ENCODE results near the gene NUF2.

Gene NUF2

DNA sequence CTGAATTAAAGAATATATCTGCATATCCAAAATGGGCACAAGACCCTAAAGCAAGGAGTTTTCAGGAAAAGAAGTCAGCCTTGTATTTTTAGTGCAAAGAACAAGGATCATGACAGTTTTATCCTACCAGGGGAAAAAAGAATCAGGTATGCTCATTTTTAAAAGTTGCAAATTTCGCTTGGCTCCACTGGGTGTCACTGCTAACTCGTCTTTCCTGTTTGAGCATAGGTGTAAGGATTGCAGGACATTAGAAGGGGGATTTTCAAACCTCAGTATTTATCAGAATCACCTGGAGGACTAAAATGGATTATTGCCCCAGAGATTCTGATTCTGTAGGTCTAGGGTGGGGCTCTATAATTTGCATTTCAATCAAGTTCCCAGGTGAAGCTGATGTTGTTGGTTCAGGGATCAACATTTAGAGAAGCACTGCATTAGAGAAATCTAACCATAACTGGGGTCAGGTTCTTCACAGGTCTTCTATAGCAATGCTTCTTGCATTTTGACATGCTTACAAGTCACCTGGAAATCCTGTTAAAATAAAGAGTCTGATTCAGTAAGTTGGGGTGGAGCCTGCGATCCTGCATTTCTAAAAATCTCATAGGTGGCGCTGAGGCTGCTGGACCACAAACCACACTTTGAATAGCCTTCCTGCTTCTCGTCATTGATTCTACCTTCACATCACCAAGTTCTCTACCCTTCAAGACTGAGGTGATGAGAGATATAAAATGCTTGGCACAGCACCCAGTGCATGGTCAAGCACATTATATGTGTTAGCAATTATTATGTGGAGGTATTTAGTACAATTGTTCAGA is 39.6 kb downstream of the NUF2 start:
- H3K4me2 ChIP-seq (ENCODE audit: low read depth, low read length, poor library complexity, severe bottlenecking), result no peak overlapping the region
- H3K9ac ChIP-seq (ENCODE audit: low read length), result no peak overlapping the region
- no peak for TF ChIP-seq EZH2phosphoT487 (conservative IDR thresholded peaks at IDR 0.05; ENCODE audit: low read length)
- TF ChIP-seq, protein P1, sequence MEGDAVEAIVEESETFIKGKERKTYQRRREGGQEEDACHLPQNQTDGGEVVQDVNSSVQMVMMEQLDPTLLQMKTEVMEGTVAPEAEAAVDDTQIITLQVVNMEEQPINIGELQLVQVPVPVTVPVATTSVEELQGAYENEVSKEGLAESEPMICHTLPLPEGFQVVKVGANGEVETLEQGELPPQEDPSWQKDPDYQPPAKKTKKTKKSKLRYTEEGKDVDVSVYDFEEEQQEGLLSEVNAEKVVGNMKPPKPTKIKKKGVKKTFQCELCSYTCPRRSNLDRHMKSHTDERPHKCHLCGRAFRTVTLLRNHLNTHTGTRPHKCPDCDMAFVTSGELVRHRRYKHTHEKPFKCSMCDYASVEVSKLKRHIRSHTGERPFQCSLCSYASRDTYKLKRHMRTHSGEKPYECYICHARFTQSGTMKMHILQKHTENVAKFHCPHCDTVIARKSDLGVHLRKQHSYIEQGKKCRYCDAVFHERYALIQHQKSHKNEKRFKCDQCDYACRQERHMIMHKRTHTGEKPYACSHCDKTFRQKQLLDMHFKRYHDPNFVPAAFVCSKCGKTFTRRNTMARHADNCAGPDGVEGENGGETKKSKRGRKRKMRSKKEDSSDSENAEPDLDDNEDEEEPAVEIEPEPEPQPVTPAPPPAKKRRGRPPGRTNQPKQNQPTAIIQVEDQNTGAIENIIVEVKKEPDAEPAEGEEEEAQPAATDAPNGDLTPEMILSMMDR (IDR thresholded peaks at IDR 0.05; ENCODE audit: insufficient read depth, low read length, poor library complexity, severe bottlenecking), result peak; percentile 37
- no peak overlapping the region for H2AFZ ChIP-seq (ENCODE audit: low read depth, low read length, severe bottlenecking)
- no peak overlapping the region for H3K27ac ChIP-seq (ENCODE audit: low read depth, low read length)
- no peaks in the 10 kb centered on the region for H3K9me3 ChIP-seq (ENCODE audit: insufficient read depth, low read length)
- H4K20me1 ChIP-seq (ENCODE audit: low read depth, low read length), result no peaks in the 10 kb centered on the region
- no peaks in the 10 kb centered on the region for H3K27me3 ChIP-seq (ENCODE audit: low read length)
- no peaks in the 10 kb centered on the region for H3K9me2 ChIP-seq (replicated peaks; ENCODE audit: insufficient read depth, low read length)
- no peaks in the 10 kb centered on the region for H3K79me2 ChIP-seq (ENCODE audit: insufficient read depth, low read length)
- peaks cover 8% of the 10 kb centered on the region; the same call in 1 of the 2 replicates for H3F3A ChIP-seq (ENCODE audit: insufficient read depth)
- H3K36me3 ChIP-seq (ENCODE audit: low read length), result 0 out of 2 replicates have a peak, but pooled peaks cover 6% of the 10 kb centered on the region
- H3K4me3 ChIP-seq (ENCODE audit: insufficient read depth, low read length, poor library complexity, severe bottlenecking), result no peak overlapping the region

DNA sequence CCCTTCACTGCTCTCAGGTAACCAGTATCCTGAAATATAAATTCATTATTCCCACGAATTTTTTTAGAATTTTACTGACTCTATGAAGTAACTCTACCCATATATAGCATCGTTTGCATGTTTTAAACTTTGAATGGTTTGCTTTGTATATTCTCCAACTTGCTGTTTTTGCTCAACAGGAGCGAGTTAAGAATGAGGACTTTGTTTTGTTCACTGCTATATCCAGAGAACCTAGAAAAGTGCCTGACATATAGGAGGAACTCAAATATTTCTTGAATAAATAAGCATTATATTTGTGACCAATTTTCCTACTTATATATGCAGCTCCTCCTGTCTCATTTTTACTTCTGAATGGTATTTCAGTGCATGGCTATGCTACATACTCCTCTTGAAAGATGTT is 43.4 kb downstream of the NUF2 start:
- Histone ChIP-seq H3K9me3 (ENCODE audit: insufficient read depth, low read length) (no peaks in the 10 kb centered on the region), H3K27me3 (ENCODE audit: low read length) (no peaks in the 10 kb centered on the region), H3K4me3 (ENCODE audit: insufficient read depth, low read length, poor library complexity, severe bottlenecking) (no peak overlapping the region), H3K79me2 (ENCODE audit: insufficient read depth, low read length) (no peaks in the 10 kb centered on the region), H3F3A (ENCODE audit: insufficient read depth) (no peaks in the 10 kb centered on the region), H3K4me2 (ENCODE audit: low read depth, low read length, poor library complexity, severe bottlenecking) (no peak overlapping the region), H3K9me2 (replicated peaks; ENCODE audit: insufficient read depth, low read length) (no peaks in the 10 kb centered on the region), H2AFZ (ENCODE audit: low read depth, low read length, severe bottlenecking) (no peak overlapping the region), H3K36me3 (ENCODE audit: low read length) (no peaks in the 10 kb centered on the region), H3K9ac (ENCODE audit: low read length) (no peak overlapping the region), H3K27ac (ENCODE audit: low read depth, low read length) (no peak overlapping the region), H4K20me1 (ENCODE audit: low read depth, low read length) (no peaks in the 10 kb centered on the region)
- TF ChIP-seq EZH2phosphoT487 (conservative IDR thresholded peaks at IDR 0.05; ENCODE audit: low read length), result no peak
- TF ChIP-seq, protein P1 (IDR thresholded peaks at IDR 0.05; ENCODE audit: insufficient read depth, low read length, poor library complexity, severe bottlenecking), result no peak

DNA sequence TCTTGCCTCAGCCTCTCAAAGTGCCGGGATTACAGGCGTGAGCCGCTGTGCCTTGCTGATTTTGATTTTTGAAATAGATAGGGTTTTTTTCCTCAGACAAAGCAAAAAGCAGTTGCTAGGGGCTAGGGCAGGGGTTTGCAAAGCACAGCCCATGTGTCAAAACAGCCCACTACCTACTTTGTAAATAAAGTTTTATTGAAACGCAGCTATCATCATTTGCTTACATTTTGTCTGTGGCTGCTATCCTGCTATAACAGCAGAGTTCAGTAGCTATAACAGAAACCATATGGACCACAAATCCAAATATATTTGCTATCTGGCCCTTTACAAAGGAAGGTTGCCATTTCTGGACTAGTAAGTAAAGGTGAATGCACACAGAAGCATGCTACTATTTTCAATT is 44.8 kb downstream of the NUF2 start:
- Histone ChIP-seq H3K9me3 (ENCODE audit: insufficient read depth, low read length) (no peaks in the 10 kb centered on the region), H3K9ac (ENCODE audit: low read length) (no peak overlapping the region), H3K79me2 (ENCODE audit: insufficient read depth, low read length) (no peaks in the 10 kb centered on the region), H3K27me3 (ENCODE audit: low read length) (no peaks in the 10 kb centered on the region), H3K9me2 (replicated peaks; ENCODE audit: insufficient read depth, low read length) (no peaks in the 10 kb centered on the region), H3K36me3 (ENCODE audit: low read length) (no peaks in the 10 kb centered on the region), H3K4me2 (ENCODE audit: low read depth, low read length, poor library complexity, severe bottlenecking) (no peak overlapping the region), H2AFZ (ENCODE audit: low read depth, low read length, severe bottlenecking) (no peak overlapping the region), H3K27ac (ENCODE audit: low read depth, low read length) (no peak overlapping the region), H3K4me3 (ENCODE audit: insufficient read depth, low read length, poor library complexity, severe bottlenecking) (no peak overlapping the region), H3F3A (ENCODE audit: insufficient read depth) (no peaks in the 10 kb centered on the region), H4K20me1 (ENCODE audit: low read depth, low read length) (no peaks in the 10 kb centered on the region)
- TF ChIP-seq EZH2phosphoT487 (conservative IDR thresholded peaks at IDR 0.05; ENCODE audit: low read length), result no peak
- TF ChIP-seq, protein P1 (IDR thresholded peaks at IDR 0.05; ENCODE audit: insufficient read depth, low read length, poor library complexity, severe bottlenecking), result no peak
